GM12865 (cell line): Measurements from ENCODE around the gene KHSRP.
"Not testable (repeated sequence)": the region's sequence is repeated elsewhere in the genome, so short reads cannot be mapped to it uniquely, and the experiment has no call there.

Source experiments
- DNase-seq: peaks from one replicate; pipeline ENCODE4 v3.0.0; 2010; ENCODE audit warnings: low read depth
- H3K4me3 ChIP-seq: 2 replicates; pipeline ENCODE4 v1.5.1; 2011; ENCODE audit warnings: mild to moderate bottlenecking, low read depth, low read length, control low read depth
- TF ChIP-seq, protein P1 (sequence below): IDR thresholded peaks from 2 replicates; pipeline ENCODE4 v1.5.1; 2011; ENCODE audit warnings: low read length, control low read depth, low read depth, inconsistent platforms; ENCODE audit not compliant: insufficient read depth; ENCODE audit errors: missing control alignments

The KHSRP gene

DNA sequence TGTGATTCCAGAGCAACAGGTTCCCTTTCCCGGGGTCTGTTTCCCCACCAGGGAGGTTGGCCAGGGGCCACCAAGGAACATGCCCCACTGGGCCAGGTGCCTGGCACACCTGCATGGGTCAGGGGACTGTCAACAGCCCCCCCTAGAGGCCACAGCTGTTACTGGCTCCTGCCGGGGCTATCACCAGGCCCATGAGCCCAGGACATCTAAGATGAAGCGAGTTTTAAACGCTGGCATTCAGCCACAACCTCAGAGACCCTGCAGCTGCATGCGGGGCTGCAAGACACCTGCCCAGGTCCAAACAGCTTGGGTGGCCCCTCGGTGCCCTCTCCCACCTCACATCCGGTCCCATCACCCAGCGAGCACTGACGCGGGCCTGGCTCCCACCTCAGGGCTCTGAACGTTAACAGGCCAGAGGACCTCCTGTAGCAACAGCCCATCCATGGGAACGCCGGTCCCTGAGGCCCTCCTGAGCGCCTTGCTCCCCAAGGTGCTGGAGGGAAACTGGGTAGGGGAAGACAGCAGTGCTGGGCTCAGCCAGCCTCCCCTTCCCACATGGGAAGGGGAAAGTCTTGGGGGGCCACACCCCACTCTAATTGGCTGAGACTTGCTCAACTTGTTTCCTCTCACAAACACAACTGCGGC lies 12.0 kb downstream of the KHSRP start:
- peak; percentile 58 for DNase-seq
- no peak overlapping the region for H3K4me3 ChIP-seq
- TF ChIP-seq, protein P1, sequence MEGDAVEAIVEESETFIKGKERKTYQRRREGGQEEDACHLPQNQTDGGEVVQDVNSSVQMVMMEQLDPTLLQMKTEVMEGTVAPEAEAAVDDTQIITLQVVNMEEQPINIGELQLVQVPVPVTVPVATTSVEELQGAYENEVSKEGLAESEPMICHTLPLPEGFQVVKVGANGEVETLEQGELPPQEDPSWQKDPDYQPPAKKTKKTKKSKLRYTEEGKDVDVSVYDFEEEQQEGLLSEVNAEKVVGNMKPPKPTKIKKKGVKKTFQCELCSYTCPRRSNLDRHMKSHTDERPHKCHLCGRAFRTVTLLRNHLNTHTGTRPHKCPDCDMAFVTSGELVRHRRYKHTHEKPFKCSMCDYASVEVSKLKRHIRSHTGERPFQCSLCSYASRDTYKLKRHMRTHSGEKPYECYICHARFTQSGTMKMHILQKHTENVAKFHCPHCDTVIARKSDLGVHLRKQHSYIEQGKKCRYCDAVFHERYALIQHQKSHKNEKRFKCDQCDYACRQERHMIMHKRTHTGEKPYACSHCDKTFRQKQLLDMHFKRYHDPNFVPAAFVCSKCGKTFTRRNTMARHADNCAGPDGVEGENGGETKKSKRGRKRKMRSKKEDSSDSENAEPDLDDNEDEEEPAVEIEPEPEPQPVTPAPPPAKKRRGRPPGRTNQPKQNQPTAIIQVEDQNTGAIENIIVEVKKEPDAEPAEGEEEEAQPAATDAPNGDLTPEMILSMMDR = peak; percentile 64

DNA sequence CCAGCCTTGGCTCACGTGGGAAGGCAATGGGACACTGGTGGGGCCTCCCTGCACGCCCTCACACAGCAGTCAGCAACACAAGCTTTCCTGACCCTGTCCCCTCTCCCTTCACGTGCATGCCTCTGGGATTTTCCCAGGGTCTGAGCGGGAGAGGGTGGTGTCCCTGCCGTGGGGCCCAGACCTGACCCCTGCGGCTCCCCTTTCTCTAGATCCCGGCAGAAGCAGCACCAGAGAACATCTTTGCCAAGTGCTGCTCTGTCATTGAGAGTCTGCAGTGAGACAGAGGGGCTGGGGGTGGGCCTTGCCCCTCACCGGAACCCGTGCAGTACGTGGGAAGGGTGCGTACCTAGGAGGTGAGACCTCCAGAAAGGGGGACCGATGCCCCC lies 12.6 kb downstream of the KHSRP start:
- DNase-seq = no peak
- H3K4me3 ChIP-seq = no peak overlapping the region
- TF ChIP-seq, protein P1 = no peak

DNA sequence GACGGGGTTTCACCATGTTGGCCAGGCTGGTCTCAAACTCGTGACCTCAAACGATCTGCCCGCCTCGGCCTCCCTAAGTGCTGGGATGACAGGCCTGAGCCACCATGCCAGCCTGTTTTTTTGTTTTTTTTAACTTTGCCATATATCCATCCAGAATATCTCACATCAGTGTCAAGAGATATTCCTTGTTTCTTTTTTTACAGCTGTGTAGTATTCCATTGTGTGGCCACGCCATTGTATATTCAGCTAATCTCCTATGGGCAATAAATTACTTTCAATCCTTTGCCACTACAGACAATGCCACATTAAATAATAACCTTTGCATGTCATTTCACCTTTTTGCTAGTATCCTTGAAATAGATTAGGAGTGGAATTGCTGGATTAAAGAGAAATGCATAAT lies 15.3 kb downstream of the KHSRP start:
- H3K4me3 ChIP-seq = no peak overlapping the region

DNA sequence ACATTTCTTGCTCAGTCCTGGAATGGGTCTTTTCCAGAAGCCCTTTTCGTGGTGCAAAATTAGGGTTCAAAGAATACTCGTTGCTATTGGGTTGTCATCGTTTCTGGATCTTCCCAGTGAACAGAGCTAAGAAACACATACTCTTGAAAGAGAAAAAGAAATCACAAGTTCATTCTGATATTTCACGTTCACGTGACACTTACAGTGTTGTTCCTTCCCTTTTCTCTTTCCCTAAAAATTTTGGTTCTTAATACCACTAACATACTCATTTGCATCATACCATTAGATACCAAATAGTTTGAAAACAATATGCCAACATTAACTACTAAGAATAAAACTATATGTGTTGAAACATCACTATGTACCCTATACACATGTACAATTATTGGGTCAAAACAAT lies 18.2 kb downstream of the KHSRP start:
- TF ChIP-seq, protein P1 = no peak

More for the DNA sequence above, 15.3 kb downstream of the KHSRP start:
- no peak for DNase-seq
- TF ChIP-seq, protein P1 = no peak

DNA sequence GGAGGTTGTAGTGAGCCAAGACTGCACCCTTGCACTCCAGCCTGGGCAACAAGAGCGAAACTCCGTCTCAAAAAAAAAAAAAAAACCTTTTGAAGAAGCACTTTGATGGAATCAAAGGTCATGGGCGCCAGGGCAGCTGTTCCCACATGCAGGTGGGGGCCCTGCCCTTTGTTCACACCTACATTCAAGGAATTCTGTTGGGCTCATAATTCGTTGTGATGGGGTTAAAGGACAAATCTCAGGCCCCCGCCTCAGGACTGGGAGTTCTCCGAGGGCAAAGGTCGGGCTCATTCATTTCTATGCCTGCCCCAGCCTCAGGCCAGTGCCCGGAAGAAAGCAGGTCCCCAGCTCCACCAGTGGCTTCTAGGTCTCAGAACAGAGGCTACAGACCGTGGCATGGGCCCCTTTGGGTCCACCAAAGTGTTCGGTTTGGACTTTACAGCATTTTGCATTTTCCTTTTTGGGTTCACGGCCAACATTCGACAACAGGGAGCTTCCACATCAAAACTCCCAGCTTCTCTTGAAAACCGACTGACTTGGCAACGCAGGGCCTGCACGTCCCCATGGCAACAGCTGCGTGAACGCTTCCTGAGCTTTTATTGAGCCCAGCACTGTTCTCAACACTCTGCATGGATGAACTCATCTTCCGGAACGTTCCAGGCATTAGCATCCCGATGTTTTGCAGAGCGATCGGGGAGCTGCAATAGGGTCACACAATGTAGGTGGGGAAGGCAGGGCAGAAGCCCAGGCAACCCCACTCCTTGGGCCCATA lies 21.6 kb downstream of the KHSRP start:
- DNase-seq = no peak
- TF ChIP-seq, protein P1 = no peak
- no peak overlapping the region for H3K4me3 ChIP-seq

More for the DNA sequence above, 18.2 kb downstream of the KHSRP start:
- no peak for DNase-seq
- H3K4me3 ChIP-seq = no peak overlapping the region

DNA sequence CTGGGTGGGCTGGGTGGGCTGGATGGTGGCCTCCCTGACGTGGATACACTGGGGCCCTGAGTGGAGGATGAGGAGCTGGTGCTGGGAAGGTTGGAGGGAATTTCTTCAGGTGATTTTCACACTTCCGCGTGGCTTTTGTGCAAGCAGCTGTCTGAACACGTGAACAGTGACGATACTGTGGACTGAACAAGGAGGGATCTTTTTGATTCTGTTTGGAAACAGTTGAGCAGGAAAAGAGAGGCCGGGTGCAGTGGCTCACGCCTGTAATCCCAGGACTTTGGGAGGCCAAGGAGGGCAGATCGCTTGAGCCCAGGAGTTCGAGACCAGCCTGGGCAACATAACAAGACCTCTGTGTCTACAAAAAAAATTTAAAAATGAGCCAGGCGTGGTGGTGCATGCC lies 22.6 kb downstream of the KHSRP start:
- H3K4me3 ChIP-seq = no peak overlapping the region
- DNase-seq = no peak
- TF ChIP-seq, protein P1 = no peak

DNA sequence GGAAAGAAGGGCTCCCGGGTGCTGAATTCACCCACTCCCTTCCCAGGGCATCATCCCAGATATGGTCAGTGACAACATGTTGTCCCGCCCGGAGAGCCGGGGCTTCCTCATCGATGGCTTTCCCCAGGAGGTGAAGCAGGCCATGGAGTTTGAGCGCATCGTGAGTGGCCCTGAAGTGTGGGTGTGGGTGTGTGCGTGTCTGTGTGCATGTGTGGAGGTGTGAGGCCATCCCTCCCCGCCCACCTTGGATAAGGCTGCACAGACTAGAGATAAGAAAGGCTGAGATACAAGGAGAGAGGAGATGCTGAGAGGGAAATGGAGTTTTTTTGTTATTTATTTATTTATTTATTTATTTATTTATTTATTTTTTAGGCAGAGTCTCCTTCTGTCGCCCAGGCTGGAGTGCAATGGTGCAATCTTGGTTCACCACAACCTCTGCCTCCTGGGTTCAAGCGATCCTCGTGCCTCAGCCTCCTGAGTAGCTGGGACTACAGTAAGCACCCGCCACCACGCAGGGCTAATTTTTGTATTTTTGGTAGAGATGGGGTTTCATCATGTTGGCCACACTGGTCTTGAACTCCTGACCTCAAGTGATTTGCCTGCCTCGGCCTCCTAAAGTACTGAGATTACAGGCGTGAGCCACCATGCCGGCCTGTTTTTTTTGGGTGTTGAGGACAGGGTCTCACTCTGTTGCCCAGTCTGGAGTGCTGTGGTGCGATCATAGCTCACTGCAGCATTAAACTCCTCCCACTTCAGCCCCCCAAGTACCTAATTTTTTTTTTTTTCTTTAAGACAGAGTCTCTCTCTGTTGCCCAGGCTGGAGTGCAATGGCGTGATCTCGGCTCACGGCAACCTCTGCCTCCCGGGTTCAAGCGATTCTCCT lies 24.3 kb downstream of the KHSRP start:
- not testable (repeated sequence) for H3K4me3 ChIP-seq, DNase-seq
